Colonic mucosa (tissue), 4 donors: ENCODE measurements around the gene LTN1. TPM values are rescaled to one million over a fixed set of nuclear protein-coding genes. Genes with fewer than 3 reads are reported as not detected.

ENCODE experiments used
- DNase-seq: peaks from one replicate; pipeline ENCODE4 v3.0.0-alpha.2; 2020
- H3K27ac ChIP-seq: fragments of 200-600 bp; one replicate; pipeline ENCODE4 v1.8.0; 2021
- H3K27me3 ChIP-seq: fragments of 200-600 bp; one replicate; pipeline ENCODE4 v1.8.0; 2021
- H3K36me3 ChIP-seq: fragments of 200-600 bp; one replicate; pipeline ENCODE4 v1.8.0; 2021
- H3K4me1 ChIP-seq: fragments of 200-600 bp; one replicate; pipeline ENCODE4 v1.8.0; 2021; ENCODE audit warnings: mild to moderate bottlenecking
- H3K4me3 ChIP-seq: fragments of 200-600 bp; one replicate; pipeline ENCODE4 v1.8.0; 2021
- H3K9ac ChIP-seq, 2 donors: one replicate each; pipeline ENCODE4 v1.7.0; 2013; ENCODE audit warnings: control low read depth in 2 of 2, low read depth in 2 of 2, low read length in 2 of 2
- H3K9me3 ChIP-seq: fragments of 200-600 bp; one replicate; pipeline ENCODE4 v1.8.0; 2021
- CTCF ChIP-seq: fragments of 200-600 bp; IDR thresholded peaks from one replicate; pipeline ENCODE4 v1.8.0; 2022; ENCODE audit warnings: antibody characterized with exemption, mild to moderate bottlenecking
- intact Hi-C: fragments of 100-400 bp; cut with DNase I; formaldehyde crosslinking; loops from one replicate; pipeline ENCODE4 v1.14.1; 2022
- total RNA-seq, 2 donors: library from RNA; stranded (reverse); fragmentation: NEBNext Ultra II Directional in 1 of 2; extraction: Animal tissue kit (Norgen Biotek cat#: 25700) in 1 of 2; gene quantifications; one replicate each; pipeline ENCODE4 v1.2.1, GENCODE V29; 2021
- donor health status: healthy.
- donor health status: DM: no; HTN: no; CAD: no.
- donor health status: DM: no; HTN: no; CAD: no.

The LTN1 gene
- total RNA-seq, 2 donors from 2014 or later = 21.1 to 33.2 TPM

GRCh38 chr21:28982637-28983036 is 10.0 kb downstream of the LTN1 start:
- no peaks in the 10 kb centered on the region for H3K27me3 ChIP-seq
- TF ChIP-seq CTCF = no peak
- intact Hi-C loops = loop anchor here (10.0 kb wide), 1 partner anchor 72 kb away; no protein-coding TSS in a partner anchor
- no peak overlapping the region for H3K27ac ChIP-seq
- H3K9me3 ChIP-seq = no peaks in the 10 kb centered on the region
- DNase-seq = no peak
- no peaks in the 10 kb centered on the region for H3K4me1 ChIP-seq
- H3K9ac ChIP-seq = no peak overlapping the region
- H3K4me3 ChIP-seq = no peak overlapping the region
- peaks cover 7% of the 10 kb centered on the region for H3K36me3 ChIP-seq

GRCh38 chr21:28979092-28979491 is 13.6 kb downstream of the LTN1 start:
- intact Hi-C loops = no loop called here
- no peaks in the 10 kb centered on the region for H3K4me1 ChIP-seq
- DNase-seq = no peak
- peaks cover 7% of the 10 kb centered on the region for H3K36me3 ChIP-seq
- H3K4me3 ChIP-seq = no peak overlapping the region
- no peaks in the 10 kb centered on the region for H3K27me3 ChIP-seq
- H3K9ac ChIP-seq = no peak overlapping the region
- no peak overlapping the region for H3K27ac ChIP-seq
- no peaks in the 10 kb centered on the region for H3K9me3 ChIP-seq
- no peak for TF ChIP-seq CTCF

- H3K9ac ChIP-seq = no peak overlapping the region
- no peaks in the 10 kb centered on the region for H3K4me1 ChIP-seq
- no peaks in the 10 kb centered on the region for H3K27me3 ChIP-seq
- no peak overlapping the region for H3K4me3 ChIP-seq
- H3K36me3 ChIP-seq = peaks cover 7% of the 10 kb centered on the region
- intact Hi-C loops = no loop called here
- no peak for DNase-seq
- TF ChIP-seq CTCF = no peak
- no peaks in the 10 kb centered on the region for H3K9me3 ChIP-seq
- no peak overlapping the region for H3K27ac ChIP-seq
Observed at GRCh38 chr21:28975397-28975796, 17.3 kb downstream of the LTN1 start.

- DNase-seq = no peak
- TF ChIP-seq CTCF = no peak
- intact Hi-C loops = no loop called here
- Histone ChIP-seq H3K4me1 (no peaks in the 10 kb centered on the region), H3K36me3 (peaks cover 10% of the 10 kb centered on the region), H3K4me3 (no peak overlapping the region), H3K9ac (no peak overlapping the region), H3K27me3 (no peaks in the 10 kb centered on the region), H3K27ac (no peak overlapping the region), H3K9me3 (no peaks in the 10 kb centered on the region)
Observed at GRCh38 chr21:28974531-28975227, 18.0 kb downstream of the LTN1 start.

GRCh38 chr21:28972398-28972797 is 20.3 kb downstream of the LTN1 start:
- Histone ChIP-seq H3K9ac (no peak overlapping the region), H3K27ac (no peak overlapping the region), H3K4me1 (no peaks in the 10 kb centered on the region), H3K27me3 (no peaks in the 10 kb centered on the region), H3K36me3 (peaks cover 12% of the 10 kb centered on the region), H3K4me3 (no peak overlapping the region), H3K9me3 (no peaks in the 10 kb centered on the region)
- no peak for TF ChIP-seq CTCF
- intact Hi-C loops = no loop called here
- no peak for DNase-seq
